ENCODE results near the gene OR2AT4.
"Not testable (repeated sequence)": the region's sequence is repeated elsewhere in the genome, so short reads cannot be mapped to it uniquely, and the experiment has no call there.

OR2AT4 gene

DNA sequence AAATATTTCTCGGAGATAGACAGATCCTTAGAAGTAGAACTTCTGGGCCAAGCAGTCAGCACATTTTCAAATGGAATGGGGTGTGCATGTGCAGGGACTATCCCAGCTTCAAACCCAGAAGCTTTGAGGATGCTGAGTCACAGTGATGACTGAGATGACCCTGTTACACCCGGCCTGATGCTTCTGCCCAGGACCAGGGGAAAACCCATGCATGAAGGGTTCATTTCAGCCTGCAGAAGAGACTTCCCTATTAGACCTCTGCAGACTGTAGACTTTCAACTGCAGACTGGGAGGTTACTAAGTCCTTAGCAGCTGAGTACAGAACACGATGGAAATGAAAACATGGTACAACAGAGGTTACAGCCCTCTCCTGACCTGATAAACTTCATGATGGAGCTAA, 3.6 kb upstream of the OR2AT4 start:
- no peak for TF ChIP-seq ZFX (IDR thresholded peaks at IDR 0.05)
- TF ChIP-seq, protein P1, sequence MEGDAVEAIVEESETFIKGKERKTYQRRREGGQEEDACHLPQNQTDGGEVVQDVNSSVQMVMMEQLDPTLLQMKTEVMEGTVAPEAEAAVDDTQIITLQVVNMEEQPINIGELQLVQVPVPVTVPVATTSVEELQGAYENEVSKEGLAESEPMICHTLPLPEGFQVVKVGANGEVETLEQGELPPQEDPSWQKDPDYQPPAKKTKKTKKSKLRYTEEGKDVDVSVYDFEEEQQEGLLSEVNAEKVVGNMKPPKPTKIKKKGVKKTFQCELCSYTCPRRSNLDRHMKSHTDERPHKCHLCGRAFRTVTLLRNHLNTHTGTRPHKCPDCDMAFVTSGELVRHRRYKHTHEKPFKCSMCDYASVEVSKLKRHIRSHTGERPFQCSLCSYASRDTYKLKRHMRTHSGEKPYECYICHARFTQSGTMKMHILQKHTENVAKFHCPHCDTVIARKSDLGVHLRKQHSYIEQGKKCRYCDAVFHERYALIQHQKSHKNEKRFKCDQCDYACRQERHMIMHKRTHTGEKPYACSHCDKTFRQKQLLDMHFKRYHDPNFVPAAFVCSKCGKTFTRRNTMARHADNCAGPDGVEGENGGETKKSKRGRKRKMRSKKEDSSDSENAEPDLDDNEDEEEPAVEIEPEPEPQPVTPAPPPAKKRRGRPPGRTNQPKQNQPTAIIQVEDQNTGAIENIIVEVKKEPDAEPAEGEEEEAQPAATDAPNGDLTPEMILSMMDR (conservative IDR thresholded peaks at IDR 0.05): no peak
- no peak overlapping the region for H3K27ac ChIP-seq

GRCh38 chr11:75099635-75100034, 3.0 kb upstream of the OR2AT4 start:
- TF ChIP-seq, protein P1 (conservative IDR thresholded peaks at IDR 0.05): no peak
- no peak for TF ChIP-seq ZFX (IDR thresholded peaks at IDR 0.05)
- H3K27ac ChIP-seq: no peak overlapping the region

- H3K27ac ChIP-seq: not testable (repeated sequence)
Observed at GRCh38 chr11:75098835-75099439, 2.3 kb upstream of the OR2AT4 start.

- not testable (repeated sequence) for H3K27ac ChIP-seq
Observed at GRCh38 chr11:75098181-75098580, 1.5 kb upstream of the OR2AT4 start.

GRCh38 chr11:75097173-75097557, 489 bp upstream of the OR2AT4 start:
- H3K27ac ChIP-seq: no peak overlapping the region
- TF ChIP-seq, protein P1 (conservative IDR thresholded peaks at IDR 0.05): no peak
- TF ChIP-seq ZFX (IDR thresholded peaks at IDR 0.05): no peak

- not testable (repeated sequence) for H3K27ac ChIP-seq
Observed at GRCh38 chr11:75094382-75094781, 2.3 kb downstream of the OR2AT4 start.

GRCh38 chr11:75090671-75091177, 6.0 kb downstream of the OR2AT4 start:
- TF ChIP-seq, protein P1 (conservative IDR thresholded peaks at IDR 0.05): no peak
- TF ChIP-seq ZFX (IDR thresholded peaks at IDR 0.05): no peak
- H3K27ac ChIP-seq: no peak overlapping the region

DNA sequence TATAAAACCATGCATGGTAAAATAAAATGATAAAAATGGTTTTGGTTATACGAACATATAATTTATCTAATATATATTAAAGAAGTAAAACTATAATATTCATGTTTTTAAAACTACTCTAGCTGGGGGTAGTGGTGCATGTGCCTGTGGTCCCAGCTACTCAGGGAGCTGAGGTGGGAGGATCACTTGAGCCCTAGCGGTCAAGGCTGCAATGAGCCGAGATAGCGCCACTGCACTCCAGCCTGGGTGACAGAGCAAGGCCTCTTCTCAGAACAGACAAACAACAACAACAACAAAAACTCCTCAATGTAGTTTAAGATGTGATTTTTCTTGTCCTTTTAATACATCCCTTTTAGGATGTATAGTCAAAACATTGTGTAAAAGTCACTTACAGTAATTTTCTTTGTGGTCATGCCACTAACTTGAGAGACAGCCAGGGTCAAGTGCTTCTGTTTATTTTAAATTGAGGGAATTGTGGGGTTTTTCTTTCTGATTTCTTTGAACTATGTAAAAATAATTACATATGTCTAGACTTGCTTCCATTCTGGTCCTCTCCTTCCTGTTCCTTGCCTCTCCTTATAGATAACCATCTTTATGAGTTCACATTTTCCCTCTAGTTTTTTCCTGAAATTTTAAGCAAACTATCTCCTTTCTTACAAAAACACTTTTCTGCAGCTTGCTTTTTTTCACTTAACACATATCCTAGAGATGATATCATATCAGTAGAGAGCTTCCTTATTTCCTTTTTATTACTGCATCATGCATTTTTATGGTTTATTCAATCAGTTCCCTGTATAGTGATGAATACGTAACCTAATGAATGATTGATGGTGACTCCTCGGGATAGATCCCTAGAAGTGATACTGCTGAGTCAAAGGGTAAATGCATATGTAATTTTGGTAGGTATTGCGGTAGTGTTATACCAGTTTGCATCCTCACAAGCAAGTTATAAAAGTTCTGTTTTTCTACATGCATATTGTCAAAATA, 9.1 kb downstream of the OR2AT4 start:
- TF ChIP-seq ZFX (IDR thresholded peaks at IDR 0.05): no peak
- TF ChIP-seq, protein P1 (conservative IDR thresholded peaks at IDR 0.05): no peak
- H3K27ac ChIP-seq: no peak overlapping the region

GRCh38 chr11:75084883-75085282, 11.8 kb downstream of the OR2AT4 start:
- TF ChIP-seq ZFX (IDR thresholded peaks at IDR 0.05): no peak
- TF ChIP-seq, protein P1 (conservative IDR thresholded peaks at IDR 0.05): no peak
- H3K27ac ChIP-seq: no peak overlapping the region

All from C4-2B (cell line).